H9 (cell line): ENCODE data around the gene IRAG1. TPM values are rescaled to one million over a fixed set of nuclear protein-coding genes. Genes with fewer than 3 reads are reported as not detected.

Experiments used
- DNase-seq: peaks from one replicate; pipeline ENCODE4 v3.0.0-alpha.2; 2017
- H2AFZ ChIP-seq: one replicate; pipeline ENCODE4 v1.6.1; 2013; ENCODE audit warnings: mild to moderate bottlenecking, low read length, control low read depth, moderate library complexity
- H2AK5ac ChIP-seq: 2 replicates; pipeline ENCODE4 v1.6.1; 2013; ENCODE audit warnings: low read length, control low read depth, mixed read lengths; ENCODE audit not compliant: insufficient read length
- H2BK120ac ChIP-seq: one replicate; pipeline ENCODE4 v1.6.1; 2013; ENCODE audit warnings: low read depth, mild to moderate bottlenecking, low read length, control low read depth, inconsistent platforms; ENCODE audit not compliant: poor library complexity, severe bottlenecking
- H2BK12ac ChIP-seq: 2 replicates; pipeline ENCODE4 v1.6.1; 2013; ENCODE audit warnings: low read length, control low read depth, mixed read lengths, low read depth; ENCODE audit not compliant: insufficient read length
- H2BK15ac ChIP-seq: 2 replicates; pipeline ENCODE4 v1.6.1; 2013; ENCODE audit warnings: low read depth, low read length, control low read depth
- H2BK20ac ChIP-seq: one replicate; pipeline ENCODE4 v1.6.1; 2013; ENCODE audit warnings: low read depth, mild to moderate bottlenecking, low read length, control low read depth, inconsistent platforms; ENCODE audit not compliant: poor library complexity, severe bottlenecking
- H2BK5ac ChIP-seq: 2 replicates; pipeline ENCODE4 v1.6.1; 2013; ENCODE audit warnings: low read length, control low read depth, mixed read lengths; ENCODE audit not compliant: insufficient read length
- H3K14ac ChIP-seq: 2 replicates; pipeline ENCODE4 v1.6.1; 2013; ENCODE audit warnings: low read length, control low read depth; ENCODE audit not compliant: insufficient read depth
- H3K18ac ChIP-seq: 2 replicates; pipeline ENCODE4 v1.6.1; 2013; ENCODE audit warnings: low read depth, mild to moderate bottlenecking, mixed read lengths, low read length, control low read depth; ENCODE audit not compliant: insufficient read length
- H3K23ac ChIP-seq: 2 replicates; pipeline ENCODE4 v1.6.1; 2013; ENCODE audit warnings: low read length, control low read depth, mixed read lengths, low read depth; ENCODE audit not compliant: insufficient read length
- H3K23me2 ChIP-seq: 2 replicates; pipeline ENCODE4 v1.6.1; 2013; ENCODE audit warnings: low read depth, mild to moderate bottlenecking, mixed read lengths, low read length, control low read depth; ENCODE audit not compliant: insufficient read length, poor library complexity, severe bottlenecking
- H3K27ac ChIP-seq: 2 replicates; pipeline ENCODE4 v1.5.1; 2013; ENCODE audit warnings: low read length, control low read depth, mixed read lengths, low read depth; ENCODE audit not compliant: insufficient read length
- H3K27me3 ChIP-seq: 2 replicates; pipeline ENCODE4 v1.6.1; 2013; ENCODE audit warnings: low read length, control low read depth, inconsistent platforms; ENCODE audit not compliant: insufficient read depth
- H3K4ac ChIP-seq: 2 replicates; pipeline ENCODE4 v1.6.1; 2013; ENCODE audit warnings: low read depth, mild to moderate bottlenecking, control low read depth, inconsistent platforms, low read length, moderate library complexity
- H3K4me1 ChIP-seq: 2 replicates; pipeline ENCODE4 v1.6.1; 2013; ENCODE audit warnings: low read length, control low read depth, inconsistent platforms; ENCODE audit not compliant: insufficient read depth
- H3K4me2 ChIP-seq: 2 replicates; pipeline ENCODE4 v1.6.1; 2013; ENCODE audit warnings: low read length, control low read depth, mixed read lengths; ENCODE audit not compliant: insufficient read length, insufficient read depth
- H3K56ac ChIP-seq: 2 replicates; pipeline ENCODE4 v1.6.1; 2013; ENCODE audit warnings: low read depth, mild to moderate bottlenecking, mixed read lengths, low read length, control low read depth; ENCODE audit not compliant: insufficient read length
- H3K79me1 ChIP-seq: 2 replicates; pipeline ENCODE4 v1.6.1; 2013; ENCODE audit warnings: low read depth, mild to moderate bottlenecking, moderate library complexity, low read length, control low read depth, inconsistent platforms; ENCODE audit not compliant: insufficient read depth, poor library complexity, severe bottlenecking
- H3K79me2 ChIP-seq: 2 replicates; pipeline ENCODE4 v1.6.1; 2013; ENCODE audit warnings: low read length, control low read depth, inconsistent platforms; ENCODE audit not compliant: insufficient read depth
- H3K9ac ChIP-seq: 2 replicates; pipeline ENCODE4 v1.6.1; 2013; ENCODE audit warnings: low read length, control low read depth, mixed read lengths; ENCODE audit not compliant: insufficient read length; ENCODE audit errors: extremely low read depth
- H3K9me3 ChIP-seq: one replicate; pipeline ENCODE4 v1.6.1; 2013; ENCODE audit warnings: low read depth, low read length, inconsistent platforms; ENCODE audit not compliant: control insufficient read depth
- H3T11ph ChIP-seq: one replicate; pipeline ENCODE4 v1.6.1; 2013; ENCODE audit warnings: mild to moderate bottlenecking, low read length, control low read depth, inconsistent platforms
- H4K20me1 ChIP-seq: one replicate; pipeline ENCODE4 v1.6.1; 2013; ENCODE audit not compliant: control insufficient read depth, insufficient read length, insufficient read depth
- H4K5ac ChIP-seq: 2 replicates; pipeline ENCODE4 v1.6.1; 2013; ENCODE audit warnings: low read depth, mild to moderate bottlenecking, mixed read lengths, low read length, control low read depth; ENCODE audit not compliant: insufficient read length
- H4K8ac ChIP-seq: replicated peaks from 2 replicates; pipeline ENCODE4 v1.6.1; 2013; ENCODE audit warnings: low read length, control low read depth, mixed read lengths, low read depth; ENCODE audit not compliant: insufficient read length
- H4K91ac ChIP-seq: 2 replicates; pipeline ENCODE4 v1.6.1; 2013; ENCODE audit warnings: low read depth, mild to moderate bottlenecking, moderate library complexity, mixed read lengths, low read length, control low read depth; ENCODE audit not compliant: insufficient read length
- H3K27ac Mint-ChIP-seq, 3 experiments: 2 replicates in 2 of 3; 3 replicates in 1 of 3; pipeline ENCODE4 v1.8.0; 2020 to 2021; ENCODE audit warnings: mixed read lengths in 3 of 3, mild to moderate bottlenecking in 1 of 3, moderate library complexity in 1 of 3
- H3K27me3 Mint-ChIP-seq: 2 replicates; pipeline ENCODE4 v1.8.0; 2021; ENCODE audit warnings: low read depth, mild to moderate bottlenecking, moderate library complexity, mixed read lengths
- H3K36me3 Mint-ChIP-seq, 3 experiments: 2 replicates in 2 of 3; 3 replicates in 1 of 3; pipeline ENCODE4 v1.8.0; 2020 to 2021; ENCODE audit warnings: low read depth in 3 of 3, mixed read lengths in 3 of 3; ENCODE audit not compliant: insufficient read depth in 1 of 3
- H3K4me1 Mint-ChIP-seq, 2 experiments: 2 replicates each; pipeline ENCODE4 v1.8.0; 2020; ENCODE audit warnings: mixed read lengths in 2 of 2
- H3K4me3 Mint-ChIP-seq, 2 experiments: 2 replicates in 1 of 2; 3 replicates in 1 of 2; pipeline ENCODE4 v1.8.0; 2020 to 2021; ENCODE audit warnings: mild to moderate bottlenecking in 2 of 2, mixed read lengths in 2 of 2, moderate library complexity in 1 of 2
- H3K9me3 Mint-ChIP-seq, 2 experiments: 2 replicates in 1 of 2; 3 replicates in 1 of 2; pipeline ENCODE4 v1.8.0; 2020; ENCODE audit warnings: mild to moderate bottlenecking in 2 of 2, mixed read lengths in 2 of 2, moderate library complexity in 1 of 2
- CTCF ChIP-seq: fragments of 200-600 bp; sonication (generic); conservative IDR thresholded peaks from 3 replicates; pipeline ENCODE4 v1.8.0; 2021; ENCODE audit warnings: antibody characterized with exemption, mild to moderate bottlenecking
- WGBS: extraction: QIAGEN DNeasy Blood & Tissue Kit; methylation state at CpG from one replicate; pipeline ENCODE4 v1.1.7; 2013; ENCODE audit warnings: missing lambda C conversion rate, low lambda C conversion rate, mixed read lengths; ENCODE audit not compliant: insufficient read length; ENCODE audit errors: extremely low coverage; 5-methylcytosine and 5-hydroxymethylcytosine counted together
- total RNA-seq: library from RNA; stranded (reverse); gene quantifications from 2 replicates; pipeline ENCODE4 v1.2.1, GENCODE V29; 2021

Gene IRAG1
- total RNA-seq, 1 experiment from 2014 or later: 2.4 TPM

GRCh38 chr11:10679644-10680043, 13.9 kb downstream of the IRAG1 start:
- H3K56ac ChIP-seq: no peak overlapping the region
- H3K23me2 ChIP-seq: no peaks in the 10 kb centered on the region
- H4K20me1 ChIP-seq: no peaks in the 10 kb centered on the region
- no peak overlapping the region for H3K27ac Mint-ChIP-seq
- H3T11ph ChIP-seq: no peak overlapping the region
- H3K4ac ChIP-seq: no peak overlapping the region
- no peak overlapping the region for H3K9ac ChIP-seq
- no peak overlapping the region for H2BK5ac ChIP-seq
- H3K18ac ChIP-seq: no peak overlapping the region
- no peaks in the 10 kb centered on the region for H3K36me3 Mint-ChIP-seq
- DNase-seq: no peak
- no peak overlapping the region for H4K8ac ChIP-seq
- H4K5ac ChIP-seq: no peak overlapping the region
- H2AFZ ChIP-seq: no peak overlapping the region
- H3K27ac ChIP-seq: no peak overlapping the region
- H3K4me2 ChIP-seq: no peak overlapping the region
- no peaks in the 10 kb centered on the region for H3K9me3 ChIP-seq
- TF ChIP-seq CTCF: no peak
- peaks cover 7 to 9% of the 10 kb centered on the region in 2 experiments for H3K4me1 Mint-ChIP-seq
- no peak overlapping the region for H2BK12ac ChIP-seq
- H2AK5ac ChIP-seq: no peak overlapping the region
- no peaks in the 10 kb centered on the region for H3K27me3 ChIP-seq
- no peak overlapping the region for H2BK120ac ChIP-seq
- H3K79me2 ChIP-seq: no peaks in the 10 kb centered on the region
- no peaks in the 10 kb centered on the region for H3K9me3 Mint-ChIP-seq
- H3K14ac ChIP-seq: no peak overlapping the region
- no peak overlapping the region for H4K91ac ChIP-seq
- no peak overlapping the region for H2BK20ac ChIP-seq
- no peak overlapping the region for H3K4me3 Mint-ChIP-seq
- H3K4me1 ChIP-seq: peaks cover 5% of the 10 kb centered on the region; the same call in 1 of the 2 replicates
- no peaks in the 10 kb centered on the region; the same call in 1 of the 2 replicates for H3K27me3 Mint-ChIP-seq
- no peak overlapping the region for H2BK15ac ChIP-seq
- H3K23ac ChIP-seq: no peak overlapping the region
- no peaks in the 10 kb centered on the region for H3K79me1 ChIP-seq
- WGBS: no CpG with 5 or more reads among the region's 4 CpGs
